Measurements from ENCODE around the gene TAS2R9.

DNA sequence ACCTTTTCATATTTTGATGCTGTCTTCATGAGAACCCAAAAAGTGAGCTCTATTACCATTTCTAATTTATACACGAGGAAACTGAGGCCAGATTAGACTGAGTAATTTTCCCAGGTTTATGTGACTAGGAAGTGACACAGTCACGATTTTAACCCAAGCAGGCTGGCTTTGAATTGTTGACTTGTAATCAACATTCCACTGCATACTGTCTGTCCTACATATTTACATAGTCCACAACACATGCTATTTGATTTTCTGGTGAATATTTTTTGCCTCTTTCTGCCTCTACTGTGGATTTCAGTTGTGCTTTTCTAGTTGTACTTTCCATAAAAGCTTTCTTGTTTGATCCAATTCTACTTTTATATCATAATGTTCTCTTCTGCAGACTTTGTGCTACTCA lies 15.7 kb downstream of the TAS2R9 start:
- TF ChIP-seq, protein P1, sequence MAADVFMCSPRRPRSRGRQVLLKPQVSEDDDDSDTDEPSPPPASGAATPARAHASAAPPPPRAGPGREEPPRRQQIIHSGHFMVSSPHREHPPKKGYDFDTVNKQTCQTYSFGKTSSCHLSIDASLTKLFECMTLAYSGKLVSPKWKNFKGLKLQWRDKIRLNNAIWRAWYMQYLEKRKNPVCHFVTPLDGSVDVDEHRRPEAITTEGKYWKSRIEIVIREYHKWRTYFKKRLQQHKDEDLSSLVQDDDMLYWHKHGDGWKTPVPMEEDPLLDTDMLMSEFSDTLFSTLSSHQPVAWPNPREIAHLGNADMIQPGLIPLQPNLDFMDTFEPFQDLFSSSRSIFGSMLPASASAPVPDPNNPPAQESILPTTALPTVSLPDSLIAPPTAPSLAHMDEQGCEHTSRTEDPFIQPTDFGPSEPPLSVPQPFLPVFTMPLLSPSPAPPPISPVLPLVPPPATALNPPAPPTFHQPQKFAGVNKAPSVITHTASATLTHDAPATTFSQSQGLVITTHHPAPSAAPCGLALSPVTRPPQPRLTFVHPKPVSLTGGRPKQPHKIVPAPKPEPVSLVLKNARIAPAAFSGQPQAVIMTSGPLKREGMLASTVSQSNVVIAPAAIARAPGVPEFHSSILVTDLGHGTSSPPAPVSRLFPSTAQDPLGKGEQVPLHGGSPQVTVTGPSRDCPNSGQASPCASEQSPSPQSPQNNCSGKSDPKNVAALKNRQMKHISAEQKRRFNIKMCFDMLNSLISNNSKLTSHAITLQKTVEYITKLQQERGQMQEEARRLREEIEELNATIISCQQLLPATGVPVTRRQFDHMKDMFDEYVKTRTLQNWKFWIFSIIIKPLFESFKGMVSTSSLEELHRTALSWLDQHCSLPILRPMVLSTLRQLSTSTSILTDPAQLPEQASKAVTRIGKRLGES (CRISPR knock-in tag; IDR thresholded peaks at IDR 0.05; ENCODE audit: borderline replicate concordance) = no peak
- TF ChIP-seq ZSCAN21 (CRISPR knock-in tag; IDR thresholded peaks at IDR 0.05; ENCODE audit: borderline replicate concordance) = no peak
- TF ChIP-seq ZSCAN25 (CRISPR knock-in tag; IDR thresholded peaks at IDR 0.05) = no peak
- TF ChIP-seq ZNF552 (CRISPR knock-in tag; IDR thresholded peaks at IDR 0.05; ENCODE audit: borderline replicate concordance) = no peak
- TF ChIP-seq ZNF354B (CRISPR knock-in tag; IDR thresholded peaks at IDR 0.05) = no peak
- TF ChIP-seq, protein P2, sequence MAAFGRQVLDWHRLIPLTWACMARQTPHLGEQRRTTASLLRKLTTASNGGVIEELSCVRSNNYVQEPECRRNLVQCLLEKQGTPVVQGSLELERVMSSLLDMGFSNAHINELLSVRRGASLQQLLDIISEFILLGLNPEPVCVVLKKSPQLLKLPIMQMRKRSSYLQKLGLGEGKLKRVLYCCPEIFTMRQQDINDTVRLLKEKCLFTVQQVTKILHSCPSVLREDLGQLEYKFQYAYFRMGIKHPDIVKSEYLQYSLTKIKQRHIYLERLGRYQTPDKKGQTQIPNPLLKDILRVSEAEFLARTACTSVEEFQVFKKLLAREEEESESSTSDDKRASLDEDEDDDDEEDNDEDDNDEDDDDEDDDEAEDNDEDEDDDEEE (CRISPR knock-in tag; IDR thresholded peaks at IDR 0.05) = no peak
- TF ChIP-seq MTA1 (CRISPR knock-in tag; IDR thresholded peaks at IDR 0.05; ENCODE audit: borderline replicate concordance) = no peak
- no peak for TF ChIP-seq AGO1 (IDR thresholded peaks at IDR 0.05; ENCODE audit: low read depth, low read length, poor library complexity, severe bottlenecking)
- no peak for TF ChIP-seq SMARCE1 (IDR thresholded peaks at IDR 0.05; ENCODE audit: borderline replicate concordance)
- TF ChIP-seq TEAD2 (CRISPR knock-in tag; IDR thresholded peaks at IDR 0.05) = no peak
- no peak for TF ChIP-seq HDAC6 (IDR thresholded peaks at IDR 0.05; ENCODE audit: low read depth, low read length)
- TF ChIP-seq HDAC2 (CRISPR knock-in tag; IDR thresholded peaks at IDR 0.05) = no peak
